Fibroblast of skin of right biceps (primary cell): ENCODE data around the gene RAP1GDS1.
"Not testable (repeated sequence)": the region's sequence is repeated elsewhere in the genome, so short reads cannot be mapped to it uniquely, and the experiment has no call there.

Experiments used
- DNase-seq: peaks from one replicate; pipeline ENCODE4 v3.0.0-alpha.2; 2013

RAP1GDS1 gene

GRCh38 chr4:98358630-98359248, 97.6 kb downstream of the RAP1GDS1 start:
- no peak for DNase-seq

GRCh38 chr4:98359646-98360045, 98.5 kb downstream of the RAP1GDS1 start:
- no peak for DNase-seq

- no peak for DNase-seq
Observed at GRCh38 chr4:98363431-98363830, 102.2 kb downstream of the RAP1GDS1 start.

- DNase-seq: not testable (repeated sequence)
Observed at GRCh38 chr4:98366275-98366674, 105.1 kb downstream of the RAP1GDS1 start.

GRCh38 chr4:98368000-98368399, 106.8 kb downstream of the RAP1GDS1 start:
- not testable (repeated sequence) for DNase-seq

- no peak for DNase-seq
Observed at GRCh38 chr4:98369322-98369721, 108.1 kb downstream of the RAP1GDS1 start.

- DNase-seq: no peak
Observed at GRCh38 chr4:98374643-98375042, 113.5 kb downstream of the RAP1GDS1 start.

- DNase-seq: peak; percentile 47
Observed at GRCh38 chr4:98377559-98377958, 116.4 kb downstream of the RAP1GDS1 start.

GRCh38 chr4:98381306-98381705, 120.1 kb downstream of the RAP1GDS1 start:
- DNase-seq: no peak

GRCh38 chr4:98383431-98384106, 122.4 kb downstream of the RAP1GDS1 start:
- DNase-seq: no peak

GRCh38 chr4:98385831-98386230, 124.6 kb downstream of the RAP1GDS1 start:
- DNase-seq: no peak

- DNase-seq: no peak
Observed at GRCh38 chr4:98387345-98388026, 126.3 kb downstream of the RAP1GDS1 start.

- DNase-seq: peak; percentile 33
Observed at GRCh38 chr4:98394134-98394533, 132.9 kb downstream of the RAP1GDS1 start.

GRCh38 chr4:98399915-98400314, 138.7 kb downstream of the RAP1GDS1 start:
- DNase-seq: no peak

- DNase-seq: no peak
Observed at GRCh38 chr4:98406819-98407218, 145.6 kb downstream of the RAP1GDS1 start.

GRCh38 chr4:98411731-98412130, 150.5 kb downstream of the RAP1GDS1 start:
- no peak for DNase-seq

- DNase-seq: no peak
Observed at GRCh38 chr4:98416844-98417243, 155.7 kb downstream of the RAP1GDS1 start.

GRCh38 chr4:98420151-98420550, 159.0 kb downstream of the RAP1GDS1 start:
- not testable (repeated sequence) for DNase-seq

- DNase-seq: peak; percentile 88
Observed at GRCh38 chr4:98421111-98421510, 159.9 kb downstream of the RAP1GDS1 start.

- DNase-seq: no peak
Observed at GRCh38 chr4:98423009-98423408, 161.8 kb downstream of the RAP1GDS1 start.

- DNase-seq: peak; percentile 85
Observed at GRCh38 chr4:98430708-98431403, 169.7 kb downstream of the RAP1GDS1 start.

GRCh38 chr4:98433691-98434090, 172.5 kb downstream of the RAP1GDS1 start:
- DNase-seq: peak; percentile 14

GRCh38 chr4:98434816-98435215, 173.6 kb downstream of the RAP1GDS1 start:
- no peak for DNase-seq
